NCI-H2081 (cell line): ENCODE data around the gene CYP26B1.
"Not testable (repeated sequence)": the region's sequence is repeated elsewhere in the genome, so short reads cannot be mapped to it uniquely, and the experiment has no call there.

ENCODE experiments used
- DNase-seq, 2 experiments: peaks; one replicate each; lab custom pipeline; 2025; lab: John Stamatoyannopoulos, UW

The CYP26B1 gene

GRCh38 chr2:72109291-72109690 lies 38.4 kb downstream of the CYP26B1 start:
- DNase-seq, result no peak

DNA sequence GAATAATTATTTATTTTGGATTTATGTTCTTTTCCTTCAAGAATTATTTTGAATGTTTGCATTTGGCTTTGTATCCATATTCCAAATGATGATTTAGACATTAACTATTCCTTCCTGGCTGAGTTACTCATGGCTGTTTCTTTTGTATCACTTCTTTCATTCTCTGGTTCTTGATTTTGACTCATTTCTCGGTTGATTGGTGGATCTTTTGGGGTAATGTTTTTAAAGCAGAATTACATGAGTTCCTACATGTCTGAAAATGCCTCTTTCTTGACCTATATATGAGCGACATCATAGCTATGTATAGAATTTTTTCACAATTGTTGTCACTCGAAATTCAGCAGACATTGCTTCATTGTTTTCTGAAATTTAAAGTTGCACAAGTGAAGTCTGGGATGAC lies 39.5 kb downstream of the CYP26B1 start:
- no peak for DNase-seq

GRCh38 chr2:72106978-72107377 lies 40.7 kb downstream of the CYP26B1 start:
- DNase-seq, result no peak

GRCh38 chr2:72104821-72105588 lies 42.7 kb downstream of the CYP26B1 start:
- no peak for DNase-seq

GRCh38 chr2:72103690-72104089 lies 44.0 kb downstream of the CYP26B1 start:
- DNase-seq, result no peak

- no peak for DNase-seq
Observed at GRCh38 chr2:72103161-72103560, 44.5 kb downstream of the CYP26B1 start.

DNA sequence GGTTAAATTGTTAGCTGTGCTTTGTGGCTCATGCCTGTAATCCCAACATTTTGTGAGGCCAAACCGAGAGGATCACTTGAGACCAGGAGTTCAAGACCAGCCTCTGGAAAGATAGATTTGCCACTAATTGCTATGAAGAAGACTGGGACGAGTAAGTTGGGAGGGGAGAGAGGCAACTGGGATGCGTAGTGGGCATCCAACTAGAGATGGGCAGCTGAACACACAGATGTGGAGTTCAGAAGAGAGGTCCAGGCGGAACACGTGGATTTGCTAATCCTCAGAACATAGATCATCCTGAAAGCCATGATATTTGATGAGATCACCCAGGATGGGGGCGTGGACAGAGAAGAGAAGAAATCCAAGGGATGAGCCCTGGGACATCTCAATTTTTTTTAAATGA lies 48.7 kb downstream of the CYP26B1 start:
- DNase-seq, result no peak

GRCh38 chr2:72097276-72097675 lies 50.4 kb downstream of the CYP26B1 start:
- DNase-seq, result no peak

DNA sequence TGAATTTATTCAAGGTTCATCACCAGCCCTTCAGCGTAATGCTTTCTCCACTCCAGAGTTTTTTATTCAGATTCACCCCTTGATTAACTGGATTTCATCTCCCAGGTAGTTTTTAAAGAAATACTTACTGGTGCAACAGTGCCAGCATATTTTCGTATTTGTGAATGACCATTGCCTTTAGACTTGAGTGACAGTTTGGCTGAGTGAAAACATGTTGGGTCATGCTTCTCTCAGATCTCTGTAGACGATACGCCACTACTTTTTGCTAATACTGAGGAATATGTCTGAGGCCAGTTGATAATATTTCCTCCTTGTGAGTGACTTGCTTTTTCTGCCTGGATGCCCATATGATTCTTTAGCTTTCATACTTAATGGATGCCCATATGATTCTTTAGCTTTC lies 51.5 kb downstream of the CYP26B1 start:
- no peak for DNase-seq

DNA sequence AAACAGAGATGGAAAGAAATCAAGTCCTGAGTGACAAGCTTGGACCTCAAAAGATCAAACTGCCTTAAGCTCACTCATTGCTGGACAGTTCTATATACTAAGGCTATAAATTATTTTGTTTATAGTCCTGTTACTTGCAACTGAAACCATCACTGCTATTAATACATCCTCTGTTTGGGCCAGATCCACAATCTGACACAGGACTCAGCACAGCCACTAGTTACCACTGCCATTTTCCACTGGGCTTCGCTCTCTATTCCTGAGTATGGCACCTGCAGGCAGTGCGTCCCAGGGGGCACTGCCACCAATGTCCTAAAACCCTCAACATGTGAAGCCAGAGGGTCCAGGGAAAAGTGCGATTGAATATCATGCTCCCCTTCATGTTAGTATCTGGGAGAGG lies 52.3 kb downstream of the CYP26B1 start:
- no peak for DNase-seq

- no peak for DNase-seq
Observed at GRCh38 chr2:72094701-72095100, 53.0 kb downstream of the CYP26B1 start.

- no peak for DNase-seq
Observed at GRCh38 chr2:72092111-72092510, 55.6 kb downstream of the CYP26B1 start.

DNA sequence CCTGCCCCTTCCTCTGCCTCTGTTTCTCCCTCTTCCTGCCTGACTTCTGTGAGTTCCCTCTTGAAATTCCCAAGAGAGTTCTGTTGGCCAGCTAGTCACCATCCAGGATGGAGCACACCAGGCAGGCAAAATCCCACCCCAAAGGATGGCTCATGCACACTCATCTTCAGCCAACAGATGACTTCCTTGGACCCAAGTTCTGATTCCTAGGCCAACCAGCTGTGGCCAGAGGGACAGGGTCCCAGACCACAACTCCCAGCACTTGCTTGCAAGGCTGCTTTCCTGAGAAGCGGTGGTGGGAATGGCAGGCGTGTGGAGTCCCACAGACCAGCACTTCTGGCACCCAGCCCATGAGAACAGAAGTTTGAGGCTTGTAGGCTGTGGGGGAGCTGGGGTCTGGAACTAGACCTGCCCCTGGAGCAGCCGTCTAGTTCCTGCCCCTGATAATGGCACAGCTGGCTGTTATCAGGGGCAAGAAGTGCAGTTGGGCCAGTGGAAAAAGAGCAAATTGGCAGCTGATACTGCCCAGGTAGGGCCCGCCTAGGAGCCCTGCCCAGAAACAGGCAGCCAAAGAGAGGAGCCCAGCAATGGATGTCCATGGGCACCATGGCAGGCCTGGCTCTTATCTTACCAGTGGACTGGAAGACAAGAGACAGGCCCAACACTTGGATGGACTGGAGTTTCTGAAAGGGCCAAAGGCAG lies 56.7 kb downstream of the CYP26B1 start:
- no peak for DNase-seq

DNA sequence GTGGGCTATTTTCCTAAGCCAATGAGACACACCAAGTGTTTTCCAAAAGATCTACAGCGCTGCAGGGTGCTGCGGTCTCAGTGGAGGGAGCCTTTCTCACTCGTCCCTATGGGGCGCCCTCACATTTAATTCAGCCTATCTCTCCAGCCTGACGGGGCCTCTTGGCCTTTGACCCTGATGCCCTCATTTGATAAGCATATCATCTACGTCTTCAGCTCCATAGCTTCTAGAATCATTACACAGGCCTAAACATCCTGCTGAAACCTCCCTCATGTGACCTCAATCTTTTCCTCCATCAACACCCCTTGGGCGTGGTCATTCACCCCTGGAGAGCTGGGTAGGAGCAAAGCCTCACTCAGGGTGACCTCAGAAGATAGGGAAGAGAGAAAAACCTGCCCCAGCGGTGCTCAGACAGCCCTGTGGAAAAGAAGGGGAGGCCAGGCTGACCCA lies 57.4 kb downstream of the CYP26B1 start:
- DNase-seq, result no peak

- no peak for DNase-seq
Observed at GRCh38 chr2:72089537-72089936, 58.1 kb downstream of the CYP26B1 start.

GRCh38 chr2:72089028-72089427 lies 58.6 kb downstream of the CYP26B1 start:
- no peak for DNase-seq

GRCh38 chr2:72086871-72087633 lies 60.6 kb downstream of the CYP26B1 start:
- DNase-seq, result not testable (repeated sequence)

DNA sequence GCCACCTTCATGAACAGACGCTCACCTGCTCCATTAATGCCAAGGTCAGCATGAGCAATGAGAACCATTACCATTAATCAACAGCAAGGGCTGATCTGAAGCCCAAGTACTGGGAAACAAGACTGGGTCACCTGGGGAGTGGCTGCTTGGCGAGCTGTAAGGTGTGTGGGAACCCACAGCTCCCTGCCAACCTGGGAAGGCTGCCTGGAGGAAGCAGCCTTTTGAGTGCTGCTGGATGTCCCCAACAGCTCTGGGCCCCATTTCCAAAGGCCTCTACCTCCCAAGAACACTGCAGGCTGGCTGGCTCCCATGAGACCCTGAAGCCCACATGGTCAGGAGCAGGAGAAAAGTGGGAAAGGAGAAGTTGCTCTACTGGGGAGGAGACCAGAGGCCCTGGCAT lies 62.1 kb downstream of the CYP26B1 start:
- DNase-seq, result no peak

- DNase-seq, result no peak
Observed at GRCh38 chr2:72085036-72085435, 62.6 kb downstream of the CYP26B1 start.

DNA sequence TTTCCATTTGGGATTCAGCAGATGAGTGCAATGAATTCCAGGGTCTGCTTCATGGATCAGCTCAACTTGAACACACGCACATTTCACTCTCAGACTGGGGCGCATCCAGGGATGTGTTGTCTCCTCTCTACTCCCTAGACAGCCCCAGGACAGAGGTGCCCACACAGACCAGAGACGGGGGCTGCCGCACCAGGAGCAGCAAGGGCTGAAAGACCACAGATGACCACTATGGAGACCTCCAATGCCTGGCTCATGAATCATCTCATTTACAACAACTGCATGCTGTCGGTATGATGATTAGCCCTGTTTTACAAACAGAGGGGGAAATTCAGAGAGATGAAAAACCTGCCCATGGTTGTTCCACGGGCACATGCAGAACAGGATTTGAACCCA lies 63.1 kb downstream of the CYP26B1 start:
- DNase-seq, result no peak

- no peak for DNase-seq
Observed at GRCh38 chr2:72083751-72084583, 63.7 kb downstream of the CYP26B1 start.

DNA sequence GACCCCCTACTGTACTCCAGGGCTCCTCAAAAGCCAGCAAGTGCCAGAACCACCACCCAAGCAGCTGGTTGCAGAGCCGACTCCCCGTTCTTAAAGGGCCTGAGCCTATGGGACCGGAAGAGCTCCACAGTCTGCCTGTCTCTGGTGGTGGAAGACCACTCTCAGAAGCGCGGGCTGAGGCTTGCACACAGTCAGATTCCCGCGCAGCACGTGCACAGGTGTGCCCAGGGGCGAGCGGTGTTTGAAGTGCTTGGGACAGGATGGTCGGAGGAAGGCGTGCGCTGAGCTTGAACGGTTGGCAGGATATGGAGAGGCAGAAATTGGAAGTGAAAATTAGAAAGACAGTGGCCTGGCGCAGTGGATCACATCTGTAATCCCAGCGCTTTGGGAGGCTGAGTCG lies 64.8 kb downstream of the CYP26B1 start:
- DNase-seq, result no peak
